Muscle of leg (tissue), 11 donors: ENCODE results near the gene IL17B. TPM values are rescaled to one million over a fixed set of nuclear protein-coding genes. Genes with fewer than 3 reads are reported as not detected.

Experiments used
- DNase-seq: peaks from one replicate; pipeline ENCODE4 v3.0.0; 2013
- H3K27ac ChIP-seq: one replicate; pipeline ENCODE4 v1.5.1; 2013; ENCODE audit warnings: mild to moderate bottlenecking, low read length, control low read depth
- H3K27me3 ChIP-seq: one replicate; pipeline ENCODE4 v1.6.1; 2013; ENCODE audit warnings: low read length; ENCODE audit not compliant: control insufficient read depth, insufficient read depth
- H3K36me3 ChIP-seq: one replicate; pipeline ENCODE4 v1.6.1; 2013; ENCODE audit warnings: low read length; ENCODE audit not compliant: control insufficient read depth, insufficient read depth
- H3K4me1 ChIP-seq: one replicate; pipeline ENCODE4 v1.6.1; 2013; ENCODE audit warnings: low read length; ENCODE audit not compliant: control insufficient read depth, insufficient read depth
- H3K4me3 ChIP-seq: one replicate; pipeline ENCODE4 v1.5.1; 2013; ENCODE audit warnings: low read length, control low read depth
- H3K9me3 ChIP-seq: replicated peaks from 2 replicates; pipeline ENCODE4 v1.6.1; 2013; ENCODE audit warnings: low read depth, low read length; ENCODE audit not compliant: control insufficient read depth
- WGBS: methylation state at CpG from one replicate; pipeline ENCODE4 v1.1.5; 2013; ENCODE audit warnings: missing lambda C conversion rate; ENCODE audit not compliant: insufficient coverage; 5-methylcytosine and 5-hydroxymethylcytosine counted together
- polyA plus RNA-seq, 8 donors: library from polyadenylated mRNA; unstranded; fragments of 120-200 nt; gene quantifications; one replicate each; pipeline versions ENCODE4 v1.2.1 to v1.2.3, GENCODE V29; 2013; ENCODE audit warnings: inconsistent platforms in 1 of 8, low replicate concordance in 1 of 8; ENCODE audit not compliant: insufficient read length in 8 of 8, insufficient read depth in 1 of 8
- total RNA-seq: library from RNA; stranded (reverse); fragments of 120-200 nt; gene quantifications from one replicate; pipeline ENCODE4 v1.2.4, GENCODE V29; 2013

The IL17B gene
- total and polyA plus RNA-seq, 9 donors = 151 to 423 (median 289) TPM

GRCh38 chr5:149415066-149415967, 36.2 kb upstream of the IL17B start:
- Histone ChIP-seq H3K36me3 (peaks cover 12% of the 10 kb centered on the region), H3K4me3 (no peak overlapping the region), H3K27me3 (no peaks in the 10 kb centered on the region), H3K4me1 (peaks cover 40% of the 10 kb centered on the region), H3K9me3 (no peaks in the 10 kb centered on the region), H3K27ac (no peak overlapping the region)
- no peak for DNase-seq
- WGBS = 87% methylated on average over 5 of the region's 10 CpGs

DNA sequence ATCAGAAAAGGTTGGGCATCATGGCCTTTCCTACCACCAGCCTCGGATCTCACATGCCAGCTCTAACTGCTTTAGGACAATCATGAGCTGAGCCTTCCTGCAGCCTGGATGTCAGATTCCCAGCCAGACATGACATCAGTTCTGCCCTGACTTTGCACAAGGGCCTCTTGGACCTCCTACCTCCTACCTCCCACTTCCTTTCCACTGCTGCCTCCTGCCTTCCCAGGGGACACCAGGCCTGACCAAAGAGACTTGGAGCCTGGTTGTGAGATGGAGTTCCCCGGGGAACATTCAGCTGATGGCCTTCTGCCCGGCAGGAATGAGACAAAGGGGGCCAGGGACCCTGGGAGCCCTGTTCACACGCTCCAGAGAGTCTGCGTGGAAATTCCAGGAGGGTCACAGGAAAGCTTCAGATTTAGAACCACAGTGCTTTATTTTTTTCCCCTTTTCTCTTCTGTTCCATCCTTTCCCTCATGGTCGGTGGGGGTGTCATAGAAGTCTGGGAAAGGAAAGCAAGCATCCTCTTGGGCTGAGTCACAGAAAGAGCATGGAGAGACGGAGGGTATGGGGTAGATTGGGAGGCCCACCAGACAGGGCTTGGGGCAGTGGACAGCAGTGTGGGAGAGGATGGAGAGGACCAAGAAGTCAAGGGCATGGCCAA, 35.4 kb upstream of the IL17B start:
- Histone ChIP-seq H3K36me3 (peaks cover 12% of the 10 kb centered on the region), H3K9me3 (no peaks in the 10 kb centered on the region), H3K4me1 (peaks cover 32% of the 10 kb centered on the region), H3K27ac (peak overlapping the region; percentile 80), H3K27me3 (no peaks in the 10 kb centered on the region), H3K4me3 (no peak overlapping the region)
- DNase-seq = peak; percentile 69
- 36% methylated on average over 3 of the region's 7 CpGs for WGBS

DNA sequence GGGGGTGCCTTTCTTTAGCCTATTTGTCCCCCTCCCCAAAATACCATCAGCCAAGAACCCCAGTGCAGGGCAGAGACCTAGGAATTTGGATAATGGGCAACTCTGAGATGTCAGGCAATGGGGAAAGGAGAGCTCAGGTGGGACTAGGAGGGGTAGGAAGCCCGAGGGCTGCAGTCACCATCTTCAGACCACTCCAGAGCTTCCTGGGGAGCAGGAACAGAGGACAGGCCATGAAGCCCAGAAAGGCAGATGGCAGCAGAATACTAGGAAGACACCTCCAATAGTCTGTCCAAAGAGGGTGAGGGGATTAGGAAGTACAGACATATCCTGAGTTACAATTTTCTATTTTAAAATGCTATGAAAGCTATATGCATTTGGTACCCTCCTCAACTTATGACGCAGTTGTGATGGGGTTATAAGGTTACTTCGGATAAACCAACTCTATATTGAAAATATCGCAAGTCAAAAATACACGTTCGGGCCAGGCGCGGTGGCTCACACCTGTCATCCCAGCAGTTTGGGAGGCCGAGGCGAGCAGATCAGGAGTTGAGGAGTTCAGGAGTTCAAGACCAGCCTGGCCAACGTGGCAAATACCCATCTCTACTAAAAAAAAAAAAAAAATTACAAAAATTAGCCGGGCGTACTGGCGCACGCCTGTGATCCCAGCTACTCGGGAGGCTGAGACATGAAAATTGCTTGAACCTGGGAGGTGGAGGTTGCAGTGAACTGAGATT, 34.6 kb upstream of the IL17B start:
- Histone ChIP-seq H3K9me3 (no peaks in the 10 kb centered on the region), H3K36me3 (peaks cover 12% of the 10 kb centered on the region), H3K27me3 (no peaks in the 10 kb centered on the region), H3K4me1 (peaks cover 31% of the 10 kb centered on the region), H3K27ac (no peak overlapping the region), H3K4me3 (no peak overlapping the region)
- DNase-seq = no peak
- no CpG with 5 or more reads among the region's 16 CpGs for WGBS

- peaks cover 32% of the 10 kb centered on the region for H3K4me1 ChIP-seq
- 87% methylated on average over 4 of the region's 8 CpGs for WGBS
- H3K27ac ChIP-seq = peak overlapping the region; percentile 3
- no peaks in the 10 kb centered on the region for H3K27me3 ChIP-seq
- peaks cover 12% of the 10 kb centered on the region for H3K36me3 ChIP-seq
- peak overlapping the region; percentile 8 for H3K4me3 ChIP-seq
- H3K9me3 ChIP-seq = no peaks in the 10 kb centered on the region
- DNase-seq = no peak
Measured at GRCh38 chr5:149412783-149413476, 33.8 kb upstream of the IL17B start.

DNA sequence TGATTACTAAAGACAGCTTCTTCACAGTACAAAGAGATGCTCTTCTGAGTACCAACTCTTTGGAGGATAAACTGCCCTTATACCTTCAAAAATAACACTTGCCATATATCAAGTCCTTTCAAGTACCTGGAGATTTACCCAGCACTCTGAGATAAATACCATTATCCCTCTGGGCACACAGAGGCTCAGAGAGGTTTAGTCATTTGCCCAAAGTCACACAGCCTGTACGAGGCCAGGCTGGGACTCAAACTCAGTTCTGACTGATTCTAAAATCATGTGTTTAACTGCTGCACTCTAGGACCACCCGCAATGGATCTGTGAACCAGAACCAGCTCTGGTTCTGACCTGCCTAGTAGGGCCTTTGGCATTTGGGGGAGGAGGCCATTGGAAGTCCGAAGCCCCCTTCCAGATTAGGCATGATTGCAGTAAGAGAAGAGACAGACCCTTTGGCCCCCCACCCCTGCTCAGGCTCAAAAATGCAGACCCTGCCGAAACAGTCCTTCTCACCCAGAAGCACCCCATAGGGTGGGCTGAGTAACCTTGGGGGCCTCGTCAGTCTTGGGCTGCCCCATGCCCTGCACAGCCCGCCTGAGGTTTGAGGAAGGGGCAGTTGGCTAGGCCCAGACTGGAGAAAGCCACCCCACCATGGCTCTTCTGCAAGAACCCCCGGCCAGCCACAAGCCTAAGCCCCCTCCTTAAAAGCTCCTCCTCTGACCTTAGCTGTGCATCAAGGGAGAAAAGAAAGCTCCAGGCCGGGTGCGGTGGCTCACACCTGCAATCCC, 32.8 kb upstream of the IL17B start:
- peak overlapping the region; percentile 28 for H3K4me3 ChIP-seq
- H3K27me3 ChIP-seq = no peaks in the 10 kb centered on the region
- H3K36me3 ChIP-seq = peaks cover 12% of the 10 kb centered on the region
- H3K27ac ChIP-seq = no peak overlapping the region
- DNase-seq = no peak
- H3K4me1 ChIP-seq = peaks cover 27% of the 10 kb centered on the region
- no peaks in the 10 kb centered on the region for H3K9me3 ChIP-seq
- WGBS = 71% methylated on average over 5 of the region's 9 CpGs

- 69% methylated on average over 10 of the region's 15 CpGs for whole genome bisulfite sequencing
- peaks cover 30% of the 10 kb centered on the region for H3K4me1 ChIP-seq
Measured at GRCh38 chr5:149410721-149411432, 31.8 kb upstream of the IL17B start.

DNA sequence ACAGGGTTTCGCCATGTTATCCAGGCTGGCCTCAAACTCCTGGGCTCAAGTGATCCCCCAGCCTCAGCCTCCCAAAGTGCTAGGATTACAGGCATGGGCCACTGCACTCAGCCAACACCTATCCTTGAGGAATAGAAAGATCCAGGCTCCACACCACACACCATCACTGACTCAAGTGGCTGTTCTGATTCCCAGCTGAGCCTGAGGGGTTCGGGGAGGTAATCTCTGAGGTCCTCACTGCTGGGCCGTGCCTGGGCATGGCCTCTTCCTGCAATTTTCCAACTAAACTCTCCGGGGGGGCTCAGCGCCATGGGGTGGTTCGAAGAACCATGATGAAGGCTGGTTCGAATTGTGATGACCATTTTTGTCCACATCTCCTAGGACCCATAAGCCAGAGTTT, 31.0 kb upstream of the IL17B start:
- Histone ChIP-seq H3K4me3 (peak overlapping the region; percentile 45), H3K4me1 (peaks cover 34% of the 10 kb centered on the region), H3K9me3 (no peaks in the 10 kb centered on the region), H3K27me3 (no peaks in the 10 kb centered on the region), H3K36me3 (peaks cover 10% of the 10 kb centered on the region), H3K27ac (no peak overlapping the region)
- DNase-seq = no peak
- WGBS = no CpG with 5 or more reads among the region's 7 CpGs

More at GRCh38 chr5:149410721-149411432, 31.8 kb upstream of the IL17B start:
- Histone ChIP-seq H3K36me3 (peaks cover 12% of the 10 kb centered on the region), H3K27ac (no peak overlapping the region), H3K4me3 (peak overlapping the region; percentile 45), H3K9me3 (no peaks in the 10 kb centered on the region), H3K27me3 (no peaks in the 10 kb centered on the region)
- DNase-seq = no peak

GRCh38 chr5:149409268-149409948, 30.3 kb upstream of the IL17B start:
- no peak for DNase-seq
- H3K9me3 ChIP-seq = no peaks in the 10 kb centered on the region
- peaks cover 10% of the 10 kb centered on the region for H3K36me3 ChIP-seq
- H3K4me3 ChIP-seq = peak overlapping the region; percentile 45
- H3K27me3 ChIP-seq = no peaks in the 10 kb centered on the region
- WGBS = 68% methylated on average over 4 of the region's 6 CpGs
- H3K27ac ChIP-seq = peak overlapping the region; percentile 20
- H3K4me1 ChIP-seq = peaks cover 31% of the 10 kb centered on the region
